Mucosa of descending colon (tissue), 3 donors: ENCODE measurements around the gene VIPR2. TPM values are rescaled to one million over a fixed set of nuclear protein-coding genes. Genes with fewer than 3 reads are reported as not detected.

ENCODE experiments used
- ATAC-seq: fragments of 200-7000 bp; cut with Tn5 transposase; one replicate; pipeline ENCODE4 v1.9.1; 2020; ENCODE audit warnings: mild to moderate bottlenecking, moderate library complexity
- DNase-seq, 3 donors: peaks; one replicate each; pipeline ENCODE4 v3.0.0-alpha.2; 2020
- H3K36me3 ChIP-seq: fragments of 200-600 bp; one replicate; pipeline ENCODE4 v1.8.0; 2021; ENCODE audit warnings: low read depth, mild to moderate bottlenecking
- H3K4me1 ChIP-seq: fragments of 200-600 bp; one replicate; pipeline ENCODE4 v1.8.0; 2021; ENCODE audit warnings: low read depth, mild to moderate bottlenecking
- H3K4me3 ChIP-seq: fragments of 200-600 bp; one replicate; pipeline ENCODE4 v1.8.0; 2021; ENCODE audit warnings: mild to moderate bottlenecking
- H3K9me3 ChIP-seq: fragments of 200-600 bp; one replicate; pipeline ENCODE4 v1.8.0; 2021; ENCODE audit warnings: mild to moderate bottlenecking
- CTCF ChIP-seq: fragments of 200-600 bp; IDR thresholded peaks from one replicate; pipeline ENCODE4 v1.8.0; 2022; ENCODE audit warnings: antibody characterized with exemption, mild to moderate bottlenecking
- intact Hi-C, 2 donors: fragments of 100-400 bp; cut with DNase I in 1 of 2; cut with micrococcal nuclease in 1 of 2; formaldehyde crosslinking; loops; one replicate each; pipeline versions ENCODE4 v1.11.0 to v1.11.1; 2022; cut with DNase I, micrococcal nuclease
- total RNA-seq, 3 donors: library from RNA; stranded (reverse); fragmentation: NEBNext Ultra II Directional in 2 of 3; extraction: Animal tissue kit (Norgen Biotek cat#: 25700) in 2 of 3; gene quantifications; one replicate each; pipeline versions ENCODE4 v1.2.1 to v1.2.4, GENCODE V29; 2021 to 2023
- donor health status: DM: no; HTN: no; CAD: no; lungs with moderate emphysema.
- donor health status: DM: no; HTN: no; CAD: no.
- donor health status: DM: no; HTN: yes; CAD: no.

Gene VIPR2
- total RNA-seq, 3 donors from 2014 or later, result 0.58 to 19.8 (median 2.4) TPM

GRCh38 chr7:159022238-159022993 is 122.3 kb downstream of the VIPR2 start:
- Histone ChIP-seq H3K36me3 (no peaks in the 10 kb centered on the region), H3K4me1 (no peaks in the 10 kb centered on the region), H3K9me3 (no peaks in the 10 kb centered on the region), H3K4me3 (no peak overlapping the region)
- TF ChIP-seq CTCF, result no peak
- DNase-seq (peak in 1 of 3 donors; percentile 49), ATAC-seq (no peak)
- intact Hi-C loops, result no loop called here

GRCh38 chr7:159020987-159021386 is 123.7 kb downstream of the VIPR2 start:
- no peak for TF ChIP-seq CTCF
- Histone ChIP-seq H3K9me3 (no peaks in the 10 kb centered on the region), H3K4me1 (no peaks in the 10 kb centered on the region), H3K36me3 (no peaks in the 10 kb centered on the region), H3K4me3 (no peak overlapping the region)
- intact Hi-C loops, result no loop called here
- ATAC-seq (no peak), DNase-seq (no peak)

- Histone ChIP-seq H3K4me3 (no peak overlapping the region), H3K9me3 (no peaks in the 10 kb centered on the region), H3K36me3 (no peaks in the 10 kb centered on the region), H3K4me1 (no peaks in the 10 kb centered on the region)
- intact Hi-C loops, result no loop called here
- TF ChIP-seq CTCF, result no peak
- DNase-seq, result no peak
- no peak for ATAC-seq
Observed at GRCh38 chr7:159019111-159019510, 125.6 kb downstream of the VIPR2 start.

GRCh38 chr7:159017741-159018140 is 126.9 kb downstream of the VIPR2 start:
- Histone ChIP-seq H3K4me1 (peaks cover 3% of the 10 kb centered on the region), H3K36me3 (no peaks in the 10 kb centered on the region), H3K4me3 (no peak overlapping the region), H3K9me3 (no peaks in the 10 kb centered on the region)
- intact Hi-C loops, result no loop called here
- no peak for TF ChIP-seq CTCF
- DNase-seq (no peak), ATAC-seq (no peak)

- no peaks in the 10 kb centered on the region for H3K9me3 ChIP-seq
- TF ChIP-seq CTCF, result no peak
- ATAC-seq (no peak), DNase-seq (no peak)
- intact Hi-C loops, result no loop called here
- no peak overlapping the region for H3K4me3 ChIP-seq
- H3K36me3 ChIP-seq, result no peaks in the 10 kb centered on the region
- H3K4me1 ChIP-seq, result peaks cover 9% of the 10 kb centered on the region
Observed at GRCh38 chr7:159017210-159017609, 127.5 kb downstream of the VIPR2 start.
